Measurements from ENCODE around the gene SLC2A13.

The SLC2A13 gene

GRCh38 chr12:39883411-39883810, 222.5 kb downstream of the SLC2A13 start:
- peaks cover 5% of the 10 kb centered on the region for H3K36me3 ChIP-seq (ENCODE audit: insufficient read depth, low read depth, low read length)
- peaks cover 17% of the 10 kb centered on the region for H3K9me3 ChIP-seq (ENCODE audit: insufficient read depth, low read depth, low read length)
- no peak overlapping the region for H3K4me3 ChIP-seq (ENCODE audit: low read length)
- H3K27ac ChIP-seq (ENCODE audit: low read length): no peak overlapping the region
- peaks cover 9% of the 10 kb centered on the region; the same call in 1 of the 2 replicates for H3K4me1 ChIP-seq (ENCODE audit: insufficient read depth, low read length)
- H3K9ac ChIP-seq (ENCODE audit: low read depth, low read length): no peak overlapping the region
- no peaks in the 10 kb centered on the region for H3K27me3 ChIP-seq (ENCODE audit: insufficient read depth, low read length)

GRCh38 chr12:39878753-39879152, 227.1 kb downstream of the SLC2A13 start:
- H3K4me3 ChIP-seq (ENCODE audit: low read length): no peak overlapping the region
- peaks cover 5% of the 10 kb centered on the region for H3K36me3 ChIP-seq (ENCODE audit: insufficient read depth, low read depth, low read length)
- H3K27ac ChIP-seq (ENCODE audit: low read length): no peak overlapping the region
- no peaks in the 10 kb centered on the region for H3K27me3 ChIP-seq (ENCODE audit: insufficient read depth, low read length)
- peaks cover 31% of the 10 kb centered on the region for H3K9me3 ChIP-seq (ENCODE audit: insufficient read depth, low read depth, low read length)
- no peak overlapping the region for H3K9ac ChIP-seq (ENCODE audit: low read depth, low read length)
- H3K4me1 ChIP-seq (ENCODE audit: insufficient read depth, low read length): peaks cover 5% of the 10 kb centered on the region; the same call in 1 of the 2 replicates

DNA sequence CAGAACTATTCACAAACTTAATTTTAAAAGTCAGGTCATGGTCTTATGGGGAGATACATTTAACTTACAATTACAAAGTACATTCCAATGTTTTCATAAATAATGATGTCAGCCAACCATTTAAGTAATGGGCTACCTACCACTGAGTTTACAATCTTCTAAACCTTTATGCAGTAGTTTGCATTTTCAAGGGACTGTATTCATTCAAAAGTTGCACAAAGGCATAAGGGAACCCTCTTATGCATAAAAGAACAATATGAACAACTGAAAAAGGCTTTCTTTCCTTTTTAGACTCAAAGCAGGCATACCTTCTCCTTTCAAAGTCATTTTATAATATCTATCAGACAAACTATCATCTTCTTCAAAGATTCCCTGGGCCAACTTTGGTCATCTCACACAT, 230.2 kb downstream of the SLC2A13 start:
- no peak overlapping the region for H3K9ac ChIP-seq (ENCODE audit: low read depth, low read length)
- peaks cover 31% of the 10 kb centered on the region for H3K9me3 ChIP-seq (ENCODE audit: insufficient read depth, low read depth, low read length)
- H3K27me3 ChIP-seq (ENCODE audit: insufficient read depth, low read length): no peaks in the 10 kb centered on the region
- no peak overlapping the region for H3K4me3 ChIP-seq (ENCODE audit: low read length)
- peaks cover 5% of the 10 kb centered on the region; the same call in 1 of the 2 replicates for H3K4me1 ChIP-seq (ENCODE audit: insufficient read depth, low read length)
- peaks cover 5% of the 10 kb centered on the region for H3K36me3 ChIP-seq (ENCODE audit: insufficient read depth, low read depth, low read length)
- no peak overlapping the region for H3K27ac ChIP-seq (ENCODE audit: low read length)

DNA sequence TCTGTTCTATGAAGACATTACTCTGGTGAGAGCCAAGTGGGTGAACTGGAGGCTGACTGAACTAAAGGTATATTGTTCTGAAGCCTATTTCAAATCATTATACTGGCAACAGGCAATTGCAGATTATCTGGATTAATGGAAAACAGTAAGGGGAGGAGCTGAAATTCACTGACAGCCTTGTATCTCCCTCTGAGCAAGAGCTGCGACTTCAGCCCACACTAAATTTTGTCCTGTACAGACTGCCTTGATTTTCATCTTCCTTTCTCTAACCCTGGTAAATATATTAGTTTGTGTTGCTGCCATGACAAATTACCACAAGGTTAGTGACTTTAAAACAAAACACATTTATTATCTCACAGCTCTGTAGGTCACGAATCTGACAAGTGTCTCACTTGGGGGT, 231.1 kb downstream of the SLC2A13 start:
- H3K27me3 ChIP-seq (ENCODE audit: insufficient read depth, low read length): no peaks in the 10 kb centered on the region
- no peak overlapping the region for H3K4me3 ChIP-seq (ENCODE audit: low read length)
- peaks cover 5% of the 10 kb centered on the region; the same call in 1 of the 2 replicates for H3K4me1 ChIP-seq (ENCODE audit: insufficient read depth, low read length)
- H3K27ac ChIP-seq (ENCODE audit: low read length): no peak overlapping the region
- no peak overlapping the region for H3K9ac ChIP-seq (ENCODE audit: low read depth, low read length)
- peaks cover 3% of the 10 kb centered on the region for H3K36me3 ChIP-seq (ENCODE audit: insufficient read depth, low read depth, low read length)
- peaks cover 28% of the 10 kb centered on the region for H3K9me3 ChIP-seq (ENCODE audit: insufficient read depth, low read depth, low read length)

- H3K27me3 ChIP-seq (ENCODE audit: insufficient read depth, low read length): no peaks in the 10 kb centered on the region
- no peak overlapping the region for H3K27ac ChIP-seq (ENCODE audit: low read length)
- no peaks in the 10 kb centered on the region for H3K36me3 ChIP-seq (ENCODE audit: insufficient read depth, low read depth, low read length)
- H3K4me1 ChIP-seq (ENCODE audit: insufficient read depth, low read length): peaks cover 5% of the 10 kb centered on the region; the same call in 1 of the 2 replicates
- no peak overlapping the region for H3K4me3 ChIP-seq (ENCODE audit: low read length)
- no peak overlapping the region for H3K9ac ChIP-seq (ENCODE audit: low read depth, low read length)
- H3K9me3 ChIP-seq (ENCODE audit: insufficient read depth, low read depth, low read length): peaks cover 11% of the 10 kb centered on the region; the same call in 1 of the 2 replicates
Observed at GRCh38 chr12:39873065-39873464, 232.8 kb downstream of the SLC2A13 start.

DNA sequence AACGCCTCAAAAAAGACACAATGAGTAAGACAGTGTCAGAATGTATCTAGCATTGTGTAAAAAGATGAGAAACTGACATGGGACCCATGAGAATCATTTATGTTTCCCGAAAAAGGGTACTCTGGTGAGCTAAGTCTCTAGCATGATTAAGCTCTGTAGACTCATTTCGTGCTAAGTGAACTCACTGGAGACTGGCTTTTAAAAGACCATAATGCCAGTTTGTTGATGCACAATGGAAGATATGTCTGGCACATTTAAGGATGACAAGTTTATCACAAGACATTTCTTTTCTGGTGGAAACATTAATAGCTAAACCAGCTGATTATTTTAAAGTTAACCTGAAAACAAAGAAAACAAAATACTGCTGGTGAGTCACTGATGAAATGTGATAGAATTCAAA, 233.5 kb downstream of the SLC2A13 start:
- Histone ChIP-seq H3K27ac (ENCODE audit: low read length) (no peak overlapping the region), H3K36me3 (ENCODE audit: insufficient read depth, low read depth, low read length) (no peaks in the 10 kb centered on the region), H3K4me1 (ENCODE audit: insufficient read depth, low read length) (peaks cover 5% of the 10 kb centered on the region; the same call in 1 of the 2 replicates), H3K27me3 (ENCODE audit: insufficient read depth, low read length) (no peaks in the 10 kb centered on the region), H3K9me3 (ENCODE audit: insufficient read depth, low read depth, low read length) (peaks cover 5% of the 10 kb centered on the region; the same call in 1 of the 2 replicates), H3K4me3 (ENCODE audit: low read length) (no peak overlapping the region), H3K9ac (ENCODE audit: low read depth, low read length) (no peak overlapping the region)

GRCh38 chr12:39868328-39868725, 237.6 kb downstream of the SLC2A13 start:
- Histone ChIP-seq H3K9ac (ENCODE audit: low read depth, low read length) (no peak overlapping the region), H3K9me3 (ENCODE audit: insufficient read depth, low read depth, low read length) (no peaks in the 10 kb centered on the region), H3K4me3 (ENCODE audit: low read length) (no peak overlapping the region), H3K27me3 (ENCODE audit: insufficient read depth, low read length) (no peaks in the 10 kb centered on the region), H3K36me3 (ENCODE audit: insufficient read depth, low read depth, low read length) (no peaks in the 10 kb centered on the region), H3K27ac (ENCODE audit: low read length) (no peak overlapping the region), H3K4me1 (ENCODE audit: insufficient read depth, low read length) (no peaks in the 10 kb centered on the region)

- Histone ChIP-seq H3K27ac (ENCODE audit: low read length) (no peak overlapping the region), H3K9me3 (ENCODE audit: insufficient read depth, low read depth, low read length) (no peaks in the 10 kb centered on the region), H3K4me3 (ENCODE audit: low read length) (no peak overlapping the region), H3K4me1 (ENCODE audit: insufficient read depth, low read length) (no peaks in the 10 kb centered on the region), H3K36me3 (ENCODE audit: insufficient read depth, low read depth, low read length) (no peaks in the 10 kb centered on the region), H3K27me3 (ENCODE audit: insufficient read depth, low read length) (no peaks in the 10 kb centered on the region), H3K9ac (ENCODE audit: low read depth, low read length) (no peak overlapping the region)
Observed at GRCh38 chr12:39867631-39868327, 238.1 kb downstream of the SLC2A13 start.

GRCh38 chr12:39866135-39866534, 239.7 kb downstream of the SLC2A13 start:
- H3K4me1 ChIP-seq (ENCODE audit: insufficient read depth, low read length): no peaks in the 10 kb centered on the region
- no peak overlapping the region for H3K9ac ChIP-seq (ENCODE audit: low read depth, low read length)

GRCh38 chr12:39860695-39861094, 245.2 kb downstream of the SLC2A13 start:
- H3K9me3 ChIP-seq (ENCODE audit: insufficient read depth, low read depth, low read length): no peaks in the 10 kb centered on the region
- no peaks in the 10 kb centered on the region for H3K4me1 ChIP-seq (ENCODE audit: insufficient read depth, low read length)
- no peak overlapping the region for H3K4me3 ChIP-seq (ENCODE audit: low read length)
- H3K36me3 ChIP-seq (ENCODE audit: insufficient read depth, low read depth, low read length): no peaks in the 10 kb centered on the region
- H3K27me3 ChIP-seq (ENCODE audit: insufficient read depth, low read length): no peaks in the 10 kb centered on the region
- H3K27ac ChIP-seq (ENCODE audit: low read length): no peak overlapping the region
- H3K9ac ChIP-seq (ENCODE audit: low read depth, low read length): no peak overlapping the region

More at GRCh38 chr12:39866135-39866534, 239.7 kb downstream of the SLC2A13 start:
- Histone ChIP-seq H3K27me3 (ENCODE audit: insufficient read depth, low read length) (no peaks in the 10 kb centered on the region), H3K4me3 (ENCODE audit: low read length) (no peak overlapping the region), H3K9me3 (ENCODE audit: insufficient read depth, low read depth, low read length) (no peaks in the 10 kb centered on the region), H3K27ac (ENCODE audit: low read length) (no peak overlapping the region), H3K36me3 (ENCODE audit: insufficient read depth, low read depth, low read length) (no peaks in the 10 kb centered on the region)

DNA sequence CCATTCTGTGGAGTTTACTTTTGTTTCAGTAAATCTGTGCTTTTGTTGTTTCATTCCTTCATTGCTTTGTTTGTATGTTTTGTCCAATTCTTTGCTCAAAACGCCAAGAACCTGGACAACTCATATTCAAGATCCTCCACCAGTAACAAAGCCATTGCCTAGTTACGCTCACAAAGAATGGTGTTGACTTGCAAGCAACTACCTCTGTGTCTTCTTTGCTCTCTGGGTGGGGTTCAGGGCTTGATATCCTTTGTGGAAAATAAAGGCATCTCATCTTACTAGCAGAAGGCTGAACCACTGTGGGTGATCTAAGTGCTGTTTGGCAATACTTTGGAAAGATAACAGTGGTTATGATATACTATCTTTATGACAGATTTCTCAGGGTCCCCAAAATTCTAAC, 252.9 kb downstream of the SLC2A13 start:
- Histone ChIP-seq H3K4me3 (ENCODE audit: low read length) (no peak overlapping the region), H3K4me1 (ENCODE audit: insufficient read depth, low read length) (no peaks in the 10 kb centered on the region), H3K9me3 (ENCODE audit: insufficient read depth, low read depth, low read length) (no peaks in the 10 kb centered on the region), H3K27ac (ENCODE audit: low read length) (no peak overlapping the region), H3K27me3 (ENCODE audit: insufficient read depth, low read length) (no peaks in the 10 kb centered on the region), H3K9ac (ENCODE audit: low read depth, low read length) (no peak overlapping the region), H3K36me3 (ENCODE audit: insufficient read depth, low read depth, low read length) (peaks cover 5% of the 10 kb centered on the region; the same call in 1 of the 2 replicates)

- Histone ChIP-seq H3K9ac (ENCODE audit: low read depth, low read length) (no peak overlapping the region), H3K4me1 (ENCODE audit: insufficient read depth, low read length) (no peaks in the 10 kb centered on the region), H3K27ac (ENCODE audit: low read length) (no peak overlapping the region), H3K4me3 (ENCODE audit: low read length) (no peak overlapping the region), H3K27me3 (ENCODE audit: insufficient read depth, low read length) (no peaks in the 10 kb centered on the region), H3K36me3 (ENCODE audit: insufficient read depth, low read depth, low read length) (peaks cover 5% of the 10 kb centered on the region; the same call in 1 of the 2 replicates), H3K9me3 (ENCODE audit: insufficient read depth, low read depth, low read length) (no peaks in the 10 kb centered on the region)
Observed at GRCh38 chr12:39852346-39852745, 253.5 kb downstream of the SLC2A13 start.

Data from iPS-20b (cell line).